ENCODE measurements around the gene SLC19A1.
"Not testable (repeated sequence)": the region's sequence is repeated elsewhere in the genome, so short reads cannot be mapped to it uniquely, and the experiment has no call there.

The SLC19A1 gene

DNA sequence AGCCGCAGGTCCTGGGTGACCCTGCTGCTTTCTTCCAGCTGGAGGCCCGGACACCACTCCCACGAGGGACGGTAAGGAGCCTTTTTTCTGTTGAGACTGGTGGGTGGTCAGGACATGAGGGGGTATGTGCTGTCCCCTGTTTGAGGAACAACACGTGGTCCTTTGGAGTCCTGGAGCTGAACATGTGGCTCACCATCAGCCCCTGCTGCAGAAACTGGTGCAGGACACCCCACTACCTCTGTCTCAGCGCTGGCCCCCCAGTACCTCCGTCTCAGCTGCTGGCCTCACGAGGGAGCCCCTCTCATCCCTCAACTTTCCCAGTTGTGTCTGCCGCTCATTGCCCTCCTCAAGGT, 34.7 kb downstream of the SLC19A1 start:
- no peak for DNase-seq

DNA sequence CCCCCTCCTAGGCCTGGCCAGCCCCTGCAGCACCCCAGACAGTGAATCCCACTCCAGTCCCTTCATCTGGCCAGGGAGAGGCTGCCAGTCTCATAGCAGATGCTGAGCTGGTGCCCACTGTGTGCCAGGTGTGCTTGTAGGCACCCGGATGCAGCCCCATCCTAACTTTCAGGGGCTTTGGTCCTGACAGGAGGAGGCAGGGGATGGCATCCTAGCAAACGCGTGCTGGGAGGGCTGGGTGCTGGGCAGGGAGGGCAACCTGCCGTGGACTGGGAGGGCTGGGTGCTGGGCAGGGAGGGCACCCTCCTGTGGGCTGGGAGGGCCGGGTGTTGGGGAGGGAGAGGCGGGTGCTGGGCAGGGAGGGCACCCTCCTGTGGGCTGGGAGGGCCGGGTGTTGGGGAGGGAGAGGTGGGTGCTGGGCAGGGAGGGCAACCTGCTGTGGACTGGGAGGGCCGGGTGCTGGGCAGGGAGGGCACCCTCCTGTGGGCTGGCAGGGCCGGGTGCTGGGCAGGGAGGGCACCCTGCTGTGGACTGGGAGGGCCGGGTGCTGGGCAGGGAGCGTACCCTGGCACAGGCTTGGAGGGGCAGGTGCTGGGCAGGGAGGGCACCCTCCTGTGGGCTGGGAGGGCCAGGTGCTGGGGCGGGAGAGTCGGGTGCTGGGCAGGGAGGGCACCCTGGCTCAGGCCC, 35.3 kb downstream of the SLC19A1 start:
- DNase-seq: no peak

- no peak for DNase-seq
Observed at GRCh38 chr21:45506241-45506817, 35.9 kb downstream of the SLC19A1 start.

DNA sequence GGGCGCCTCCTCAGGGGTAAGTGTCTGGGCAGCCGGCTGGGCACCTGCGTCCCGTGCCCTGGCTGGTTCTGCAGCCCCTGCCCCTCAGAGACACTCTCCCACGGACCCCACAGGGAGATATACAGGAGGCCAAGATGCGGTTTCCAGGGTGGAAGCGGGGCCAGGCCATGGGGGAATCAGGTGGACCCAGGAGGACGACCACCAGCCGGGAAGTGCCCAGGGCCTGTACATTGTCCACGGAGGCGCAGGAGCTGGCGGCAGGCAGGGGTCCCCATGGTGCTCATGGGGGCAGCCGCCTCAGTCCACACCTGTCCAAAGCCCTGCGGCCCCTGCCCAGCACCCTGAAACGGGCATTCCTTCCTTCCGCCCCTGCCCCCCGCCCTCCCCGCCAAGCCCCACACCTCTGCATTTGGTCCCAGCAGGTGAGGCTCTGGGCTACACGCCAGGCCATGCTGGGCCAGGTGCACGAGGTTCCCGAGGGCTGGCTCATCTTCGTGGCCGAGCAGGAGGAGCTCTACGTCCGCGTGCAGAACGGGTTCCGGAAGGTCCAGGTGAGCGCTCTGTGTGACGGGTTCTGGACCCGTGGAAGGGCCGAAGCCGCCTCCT, 36.7 kb downstream of the SLC19A1 start:
- DNase-seq: no peak

DNA sequence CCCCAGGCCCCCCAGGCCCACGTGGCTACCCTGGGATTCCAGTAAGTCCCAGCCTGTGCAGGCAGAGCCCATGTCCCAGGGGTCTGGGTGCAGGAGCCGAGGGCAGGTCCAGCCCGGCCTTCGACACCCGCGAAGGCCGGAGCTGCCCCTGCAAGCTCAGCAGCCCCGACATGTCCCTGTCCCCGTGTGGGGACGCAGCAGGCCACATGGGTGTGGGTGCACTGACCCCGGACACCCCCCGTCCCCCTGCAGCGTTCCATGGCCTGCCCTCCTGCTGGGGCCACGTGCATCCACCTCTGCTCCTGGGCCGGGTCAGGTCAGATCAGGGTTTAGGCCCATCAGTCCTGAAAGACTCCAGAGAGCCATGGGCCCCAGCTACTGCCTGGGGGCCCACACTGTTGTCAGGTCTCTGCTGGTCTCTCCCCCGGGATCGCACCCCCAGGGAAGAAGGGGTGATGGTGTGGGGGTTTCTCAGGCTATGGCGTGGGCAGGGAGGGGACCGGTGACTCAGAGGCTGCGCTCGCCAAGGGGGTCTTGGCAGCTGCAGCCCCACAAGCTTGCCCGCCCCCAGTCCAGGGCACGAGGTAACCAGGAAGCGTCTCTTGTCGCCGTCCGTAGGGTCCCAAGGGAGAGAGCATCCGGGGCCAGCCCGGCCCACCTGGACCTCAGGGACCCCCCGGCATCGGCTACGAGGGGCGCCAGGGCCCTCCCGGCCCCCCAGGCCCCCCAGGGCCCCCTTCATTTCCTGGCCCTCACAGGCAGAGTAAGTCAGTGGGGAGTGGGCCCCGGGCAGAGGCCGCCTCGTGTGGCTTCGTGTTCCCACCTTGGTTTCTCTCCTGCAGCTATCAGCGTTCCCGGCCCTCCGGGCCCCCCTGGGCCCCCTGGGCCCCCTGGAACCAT, 37.5 kb downstream of the SLC19A1 start:
- no peak for DNase-seq

- no peak for DNase-seq
Observed at GRCh38 chr21:45504021-45504515, 38.2 kb downstream of the SLC19A1 start.

- not testable (repeated sequence) for DNase-seq
Observed at GRCh38 chr21:45503226-45503625, 39.0 kb downstream of the SLC19A1 start.

GRCh38 chr21:45502600-45502999, 39.6 kb downstream of the SLC19A1 start:
- DNase-seq: no peak

- DNase-seq: no peak
Observed at GRCh38 chr21:45502006-45502345, 40.3 kb downstream of the SLC19A1 start.

GRCh38 chr21:45501081-45502005, 40.9 kb downstream of the SLC19A1 start:
- not testable (repeated sequence) for DNase-seq

DNA sequence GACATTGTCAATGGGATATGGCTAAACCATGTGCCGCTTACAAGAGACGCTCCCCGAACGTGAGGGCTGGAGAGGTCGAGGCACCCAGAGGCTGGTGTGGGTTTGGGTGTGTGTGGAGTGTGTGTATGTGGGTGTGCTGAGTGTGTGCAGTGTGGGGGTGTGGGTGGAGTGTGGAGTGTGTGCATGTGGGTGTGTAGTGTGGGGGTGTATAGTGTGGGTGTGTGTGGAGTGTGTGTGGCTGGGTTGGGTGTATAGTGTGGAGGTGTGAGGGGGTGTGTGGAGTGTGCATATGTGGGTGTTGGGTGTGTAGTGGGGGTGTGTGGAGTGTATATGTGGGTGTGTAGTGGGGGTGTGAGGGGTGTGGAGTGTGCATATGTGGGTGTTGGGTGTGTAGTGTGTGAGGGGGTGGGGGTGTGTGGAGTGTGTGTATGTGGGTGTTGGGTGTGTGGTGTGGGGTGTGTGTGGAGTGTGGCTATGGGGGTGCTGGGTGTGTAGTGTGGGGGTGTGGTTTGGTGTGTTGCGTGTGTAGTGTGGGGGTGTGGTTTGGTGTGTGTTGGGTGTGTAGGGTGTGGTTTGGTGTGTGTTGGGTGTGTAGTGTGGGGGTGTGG, 42.2 kb downstream of the SLC19A1 start:
- no peak for DNase-seq

DNA sequence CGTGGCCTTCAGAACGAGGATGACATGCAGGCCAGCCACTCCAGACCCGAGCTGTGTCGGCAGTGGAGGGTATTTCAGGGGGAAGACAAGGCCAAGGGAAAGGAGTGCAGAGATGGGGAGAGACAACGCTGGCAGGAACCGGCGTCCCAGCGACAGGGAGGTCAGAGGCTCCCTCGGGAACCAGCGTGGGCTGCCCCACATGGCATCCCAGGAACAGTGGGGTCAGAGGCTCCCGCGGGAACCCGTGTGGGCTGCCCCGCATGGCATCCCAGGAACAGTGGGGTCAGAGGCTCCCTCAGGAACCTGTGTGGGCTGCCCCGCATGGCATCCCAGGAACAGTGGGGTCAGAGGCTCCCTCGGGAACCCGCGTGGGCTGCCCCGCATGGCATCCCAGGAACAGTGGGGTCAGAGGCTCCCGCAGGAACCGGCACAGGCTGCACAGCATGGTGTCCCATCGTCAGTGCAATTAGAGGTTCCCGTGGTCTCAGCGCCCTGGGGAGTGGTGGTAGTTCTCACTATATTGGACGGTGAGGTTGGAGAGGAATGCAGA, 43.0 kb downstream of the SLC19A1 start:
- DNase-seq: no peak

DNA sequence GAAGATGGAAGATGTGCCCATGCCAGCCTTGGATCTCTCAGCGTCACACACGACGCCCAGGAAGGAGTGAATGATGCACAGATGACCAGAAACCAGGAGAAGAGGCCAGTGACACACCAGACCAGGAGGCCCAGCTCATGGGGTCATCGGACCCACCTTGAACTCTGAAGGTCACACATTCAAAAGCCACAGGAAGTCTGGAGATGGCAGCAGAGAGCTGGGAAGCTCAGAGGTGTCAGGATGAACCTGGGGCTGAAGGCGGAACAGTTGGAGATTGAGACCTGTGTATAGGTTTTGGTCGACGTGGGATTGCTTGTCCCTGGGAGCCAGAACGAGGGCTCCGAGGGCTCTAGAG, 43.6 kb downstream of the SLC19A1 start:
- DNase-seq: no peak

DNA sequence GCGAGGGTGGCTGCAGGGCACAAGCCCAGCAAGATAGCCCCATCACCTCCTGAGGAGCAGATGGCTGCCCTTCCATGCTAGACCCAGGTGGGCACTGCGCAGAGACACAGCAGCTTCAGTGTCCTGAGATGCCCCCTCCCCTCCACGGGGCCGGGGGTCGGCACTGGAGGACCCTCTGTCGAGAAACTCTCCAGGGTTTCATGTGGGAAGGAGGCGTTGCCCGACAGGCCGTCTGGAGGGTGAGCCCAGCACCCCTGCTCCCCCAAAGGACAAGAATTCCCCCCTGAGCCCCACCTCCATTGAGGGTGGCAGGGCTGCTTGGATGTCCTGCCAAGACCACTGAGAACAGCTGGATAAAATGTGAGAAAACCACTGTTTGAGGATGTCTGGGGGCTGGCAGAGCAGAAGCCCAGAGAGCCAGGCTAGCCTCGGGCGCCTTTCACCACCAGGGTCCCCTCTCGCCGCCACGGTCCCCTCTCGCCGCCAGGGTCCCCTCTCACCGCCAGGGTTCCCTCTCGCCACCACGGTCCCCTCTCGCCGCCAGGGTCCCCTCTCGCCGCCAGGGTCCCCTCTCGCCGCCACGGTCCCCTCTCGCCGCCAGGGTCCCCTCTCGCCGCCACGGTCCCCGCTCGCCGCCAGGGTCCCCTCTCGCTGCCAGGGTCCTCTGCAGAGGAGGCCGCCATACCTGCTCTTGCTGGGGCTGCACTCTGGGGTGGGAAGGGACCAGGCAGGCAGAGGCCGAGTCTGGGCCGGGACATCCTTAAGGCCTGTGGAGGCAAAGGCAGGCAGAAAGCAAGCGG, 44.2 kb downstream of the SLC19A1 start:
- DNase-seq: no peak

- DNase-seq: no peak
Observed at GRCh38 chr21:45496968-45497845, 45.0 kb downstream of the SLC19A1 start.

DNA sequence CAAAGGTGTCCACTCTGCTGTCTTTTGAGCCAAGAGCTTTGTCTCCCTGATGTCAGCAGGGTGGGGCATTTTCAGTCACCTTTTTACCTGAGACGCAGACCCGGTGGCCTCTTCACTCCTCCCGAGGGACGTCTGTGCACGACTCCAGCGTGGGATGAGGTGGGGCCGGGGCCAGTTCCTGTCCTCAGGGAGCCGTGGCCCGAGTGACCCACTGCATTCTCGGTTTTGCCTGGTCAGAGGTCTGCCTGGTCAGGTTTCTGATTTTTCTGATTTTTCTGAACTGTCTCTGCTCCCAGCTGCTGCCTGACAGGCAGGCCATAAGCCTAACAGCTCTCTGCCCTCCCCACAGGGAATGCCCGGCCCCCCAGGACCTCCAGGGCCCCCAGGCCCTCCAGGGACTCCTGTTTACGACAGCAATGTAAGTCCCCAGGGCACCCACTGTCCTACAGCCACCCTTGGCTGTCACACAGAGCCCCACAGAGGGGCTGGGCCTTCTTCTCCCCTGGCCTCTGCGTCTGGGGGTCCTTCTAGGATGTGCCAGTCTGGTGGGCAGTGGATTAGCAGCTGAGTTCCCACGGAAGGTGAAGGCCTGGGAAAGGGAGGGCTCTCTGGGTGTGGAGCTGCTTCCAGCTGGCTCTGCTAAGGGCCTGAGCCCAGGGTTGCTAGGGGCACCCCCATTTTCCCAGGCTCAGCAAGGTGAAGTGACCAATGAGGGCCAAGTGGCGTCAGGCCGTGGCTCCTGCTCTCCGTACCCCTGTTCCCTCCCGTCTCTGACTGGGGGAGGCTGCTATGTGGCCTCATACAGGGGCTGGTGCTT, 45.9 kb downstream of the SLC19A1 start:
- no peak for DNase-seq
